CD4-positive, alpha-beta T cell treated with Interleukin-15 for 1 hour (primary cell): ENCODE results near the gene SLC2A10.

Source experiments
- DNase-seq: peaks from one replicate; pipeline ENCODE4 v3.0.0-alpha.2; 2020

The SLC2A10 gene

DNA sequence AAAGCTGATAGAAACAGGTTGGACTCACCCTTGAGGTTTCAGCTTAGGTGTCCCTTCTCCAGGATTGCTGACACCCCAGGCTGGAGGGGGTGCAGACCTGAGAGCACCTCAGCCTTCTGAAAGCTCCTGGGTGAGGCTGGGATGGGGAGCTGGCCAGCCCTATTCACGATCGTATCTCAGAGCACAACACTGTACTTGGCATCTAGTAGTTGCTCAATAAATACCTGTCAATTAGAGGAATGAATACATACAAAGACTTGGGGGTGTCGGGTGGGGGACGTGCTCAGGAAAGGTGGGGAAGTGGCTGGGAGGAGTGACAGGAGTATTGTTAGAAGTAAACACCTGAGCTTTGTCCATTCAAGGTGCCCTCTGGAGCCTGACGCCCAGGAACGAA is 61.7 kb downstream of the SLC2A10 start:
- DNase-seq: no peak

GRCh38 chr20:46772901-46773300 is 63.5 kb downstream of the SLC2A10 start:
- DNase-seq: no peak

- no peak for DNase-seq
These were observed 64.2 kb downstream of the SLC2A10 start for GRCh38 chr20:46773680-46774079.

DNA sequence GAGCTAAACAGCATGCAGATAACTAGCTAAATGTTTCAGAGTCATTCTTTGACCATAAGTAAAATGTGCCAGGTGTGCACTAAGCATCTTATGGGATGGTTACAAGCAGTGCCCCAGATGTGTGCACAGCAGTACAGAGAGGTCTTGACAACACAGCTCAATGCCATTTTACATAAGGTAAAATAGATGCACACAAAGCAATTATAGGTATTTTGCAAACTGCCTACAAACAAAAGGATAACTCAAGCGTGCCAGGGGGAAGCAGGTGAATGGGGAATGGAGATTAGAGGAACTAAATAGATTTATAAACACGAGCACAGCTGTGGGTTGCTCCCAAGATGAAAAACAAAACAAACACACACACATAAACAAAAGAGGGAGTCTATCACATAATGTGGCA is 64.8 kb downstream of the SLC2A10 start:
- DNase-seq: no peak

DNA sequence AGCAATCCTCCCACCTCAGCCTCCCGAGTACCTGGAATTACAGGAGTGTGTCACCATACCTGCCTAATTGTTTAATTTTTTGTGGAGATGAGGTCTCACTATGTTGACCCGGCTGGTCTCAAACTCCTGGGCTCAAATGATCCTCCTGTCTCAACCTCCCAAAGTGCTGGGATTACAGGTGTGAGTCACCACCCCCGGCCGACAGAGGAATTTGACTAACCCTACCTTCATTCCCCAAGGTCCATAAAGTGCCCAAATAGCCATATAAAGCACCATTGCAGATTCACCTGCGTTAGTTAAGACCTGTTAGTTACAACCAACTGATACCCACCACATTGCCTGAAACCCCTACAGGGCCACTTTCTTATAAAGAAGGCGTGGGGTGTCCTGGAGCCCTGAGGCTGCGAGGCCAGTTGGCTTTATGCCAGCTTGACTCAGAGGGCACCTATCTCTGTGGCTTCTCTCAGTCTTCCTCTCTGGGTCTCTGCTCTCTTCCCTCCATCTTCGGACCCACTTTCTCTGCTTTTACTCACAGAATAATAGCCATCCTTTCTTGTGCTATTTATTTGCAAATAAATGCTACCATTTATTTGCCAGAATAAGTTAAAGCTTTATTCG is 65.6 kb downstream of the SLC2A10 start:
- no peak for DNase-seq

- DNase-seq: no peak
These were observed 66.4 kb downstream of the SLC2A10 start for GRCh38 chr20:46775806-46776205.

DNA sequence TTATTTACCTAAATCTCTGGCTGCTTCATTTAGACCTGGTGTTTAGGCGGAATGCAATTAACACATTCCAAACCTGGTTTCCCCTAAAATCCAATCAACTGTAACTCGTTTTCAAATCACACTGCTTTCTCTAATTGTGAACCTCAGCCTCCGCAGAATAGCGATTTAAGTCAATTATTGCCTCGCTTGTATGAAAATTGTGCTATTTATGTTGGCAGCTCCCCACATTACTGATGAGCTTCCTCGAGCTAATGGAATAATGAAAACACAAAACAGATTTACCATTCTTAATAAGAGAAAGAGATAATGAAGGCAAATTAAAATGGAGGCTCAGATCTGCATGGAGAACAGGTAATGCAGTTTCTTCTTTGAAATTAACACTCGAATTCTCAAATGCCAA is 67.9 kb downstream of the SLC2A10 start:
- no peak for DNase-seq

DNA sequence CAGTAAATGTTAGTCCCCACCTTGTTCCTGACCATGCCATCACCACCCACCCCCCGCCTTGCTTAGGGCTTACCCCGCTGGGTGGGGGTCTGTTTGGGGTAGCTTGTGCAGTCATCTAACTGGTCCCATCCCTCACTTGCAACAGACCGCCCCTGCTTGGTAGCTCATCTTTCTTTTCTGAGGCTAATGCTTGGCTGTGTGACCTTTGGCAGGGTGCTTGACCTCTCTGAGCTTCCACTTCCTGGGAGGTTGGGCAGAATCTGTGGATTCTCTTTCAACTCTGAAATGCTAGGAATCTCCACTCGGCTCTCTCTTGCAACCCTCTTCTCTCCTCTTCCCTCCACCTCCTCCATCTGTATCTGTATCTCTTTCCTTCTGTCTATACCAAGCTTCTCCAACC is 70.4 kb downstream of the SLC2A10 start:
- DNase-seq: no peak

- DNase-seq: no peak
These were observed 75.1 kb downstream of the SLC2A10 start for GRCh38 chr20:46784436-46785127.
